Kidney (tissue), 14 donors: Measurements from ENCODE around the gene TMEM266. TPM values are rescaled to one million over a fixed set of nuclear protein-coding genes. Genes with fewer than 3 reads are reported as not detected.
A peak's percentile ranks its signal among the peaks of the same experiment; 100 is the strongest.

Source experiments
- DNase-seq, 5 donors: peaks; one replicate each; pipeline ENCODE4 v3.0.0-alpha.2; 2013 to 2020
- FAIRE-seq: peaks from 2 replicates; lab custom pipeline; 2012; peaks lifted over from hg19 to GRCh38; lab: Jason Lieb, UNC
- H3K27ac ChIP-seq, 2 donors: one replicate each; pipeline ENCODE4 v1.7.0; 2013; ENCODE audit warnings: low read depth in 2 of 2, low read length in 2 of 2, inconsistent platforms in 1 of 2
- H3K27me3 ChIP-seq: one replicate; pipeline ENCODE4 v1.7.1; 2013; ENCODE audit warnings: low read length, inconsistent platforms; ENCODE audit not compliant: control insufficient read depth, insufficient read depth
- H3K36me3 ChIP-seq, 3 donors: one replicate each; pipeline versions ENCODE4 v1.7.0 to v1.7.1; 2013; ENCODE audit warnings: low read length in 3 of 3, control low read depth in 1 of 3, inconsistent platforms in 1 of 3; ENCODE audit not compliant: insufficient read depth in 3 of 3, control insufficient read depth in 2 of 3
- H3K4me1 ChIP-seq, 3 donors: one replicate each; pipeline versions ENCODE4 v1.7.0 to v1.7.1; 2013; ENCODE audit warnings: low read length in 3 of 3, inconsistent platforms in 1 of 3, low read depth in 1 of 3; ENCODE audit not compliant: control insufficient read depth in 2 of 3, insufficient read depth in 2 of 3
- H3K4me3 ChIP-seq, 3 donors: one replicate each; pipeline versions ENCODE4 v1.7.0 to v1.8.1; 2013; ENCODE audit warnings: low read length in 3 of 3, control low read depth in 1 of 3, inconsistent platforms in 1 of 3
- H3K9ac ChIP-seq, 3 donors: one replicate each; pipeline versions ENCODE4 v1.7.0 to v1.7.1; 2013; ENCODE audit warnings: low read length in 3 of 3, control low read depth in 1 of 3, inconsistent platforms in 1 of 3
- H3K9me3 ChIP-seq, 3 donors: one replicate each; pipeline versions ENCODE4 v1.7.0 to v1.7.1; 2013; ENCODE audit warnings: low read length in 3 of 3, control low read depth in 1 of 3, inconsistent platforms in 1 of 3; ENCODE audit not compliant: control insufficient read depth in 2 of 3, insufficient read depth in 1 of 3
- intact Hi-C: fragments of 100-400 bp; cut with DNase I; formaldehyde crosslinking; loops from one replicate; pipeline ENCODE4 v1.11.1; 2022
- polyA plus RNA-seq: library from polyadenylated mRNA; stranded (reverse); fragments of 350-450 nt; fragmentation: Illumina TruSeq; extraction: RNeasy Lipid Tissue Mini Kit (QIAGEN cat#74804); gene quantifications from one replicate; pipeline ENCODE4 v1.2.3, GENCODE V29; 2014; ENCODE audit warnings: low read depth, low replicate concordance; ENCODE audit not compliant: insufficient read depth
- total RNA-seq: library from RNA; stranded (reverse); fragmentation: NEBNext Ultra II Directional; extraction: Animal tissue kit (Norgen Biotek cat#: 25700); gene quantifications from one replicate; pipeline ENCODE4 v1.2.1, GENCODE V29; 2021
- TF ChIP-seq, protein P1 (sequence below): IDR thresholded peaks from 3 replicates; pipeline ENCODE4 v1.5.1; 2012; ENCODE audit warnings: mild to moderate bottlenecking, moderate library complexity, borderline replicate concordance; ENCODE audit not compliant: insufficient read depth; ENCODE audit errors: extremely low read depth
- donor health status: control.
- donor health status: control.
- donor health status: control.
- donor health status: control.
- donor health status: control.
- donor health status: DM: yes; HTN: yes; CAD: no.
- donor health status: Normal renal cell carcinoma (clear cell type).

The TMEM266 gene
- total and polyA plus RNA-seq, 2 donors from 2014 or later: 0.72 to 3.1 TPM

DNA sequence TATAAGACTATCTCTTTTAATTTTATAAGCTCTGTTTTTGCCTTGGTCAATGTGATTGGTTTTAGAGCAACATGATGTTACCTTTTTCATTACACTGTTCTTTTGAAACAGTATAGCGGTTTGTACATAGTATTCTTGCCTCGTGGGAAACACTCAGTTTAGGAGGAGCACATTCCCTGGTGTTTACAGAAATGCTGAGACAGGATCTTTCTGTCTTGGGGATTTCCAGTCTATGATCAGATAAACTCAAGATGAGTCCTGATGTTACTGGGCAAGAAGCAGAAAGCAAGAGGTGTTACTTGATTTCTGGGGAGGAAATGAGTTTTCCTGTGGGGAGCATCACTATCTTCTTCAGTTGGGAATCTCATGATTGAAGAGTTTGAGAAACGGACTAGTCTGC lies 2.5 kb downstream of the TMEM266 start:
- DNase-seq: no peak
- intact Hi-C loops: no loop called here

DNA sequence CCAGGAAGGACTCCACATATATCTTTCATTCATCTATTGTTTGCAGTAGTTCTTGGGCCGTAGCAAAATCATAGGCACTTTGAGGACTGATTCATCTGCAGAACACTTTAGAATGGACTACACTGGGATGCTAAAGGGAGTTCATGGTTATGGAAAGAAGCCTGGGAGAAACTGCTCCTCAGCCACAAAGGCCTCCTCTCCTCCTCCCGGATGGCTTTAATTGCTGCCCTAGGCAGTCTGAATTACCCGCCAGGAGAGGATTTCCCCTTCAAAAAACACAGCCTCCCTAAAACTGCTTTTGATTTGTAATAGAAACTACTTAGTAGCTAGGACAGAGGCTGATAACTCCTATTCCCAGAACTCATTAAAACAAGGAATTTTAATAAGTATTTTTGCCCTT lies 4.6 kb downstream of the TMEM266 start:
- intact Hi-C loops: no loop called here
- TF ChIP-seq, protein P1, sequence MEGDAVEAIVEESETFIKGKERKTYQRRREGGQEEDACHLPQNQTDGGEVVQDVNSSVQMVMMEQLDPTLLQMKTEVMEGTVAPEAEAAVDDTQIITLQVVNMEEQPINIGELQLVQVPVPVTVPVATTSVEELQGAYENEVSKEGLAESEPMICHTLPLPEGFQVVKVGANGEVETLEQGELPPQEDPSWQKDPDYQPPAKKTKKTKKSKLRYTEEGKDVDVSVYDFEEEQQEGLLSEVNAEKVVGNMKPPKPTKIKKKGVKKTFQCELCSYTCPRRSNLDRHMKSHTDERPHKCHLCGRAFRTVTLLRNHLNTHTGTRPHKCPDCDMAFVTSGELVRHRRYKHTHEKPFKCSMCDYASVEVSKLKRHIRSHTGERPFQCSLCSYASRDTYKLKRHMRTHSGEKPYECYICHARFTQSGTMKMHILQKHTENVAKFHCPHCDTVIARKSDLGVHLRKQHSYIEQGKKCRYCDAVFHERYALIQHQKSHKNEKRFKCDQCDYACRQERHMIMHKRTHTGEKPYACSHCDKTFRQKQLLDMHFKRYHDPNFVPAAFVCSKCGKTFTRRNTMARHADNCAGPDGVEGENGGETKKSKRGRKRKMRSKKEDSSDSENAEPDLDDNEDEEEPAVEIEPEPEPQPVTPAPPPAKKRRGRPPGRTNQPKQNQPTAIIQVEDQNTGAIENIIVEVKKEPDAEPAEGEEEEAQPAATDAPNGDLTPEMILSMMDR: no peak
- H3K27ac ChIP-seq: no peak overlapping the region
- H3K4me1 ChIP-seq: peaks cover 0 to 3% (median 0%) of the 10 kb centered on the region in 3 donors
- no peaks in the 10 kb centered on the region for H3K27me3 ChIP-seq
- DNase-seq (peak in 2 of 5 donors; percentile 40 to 46), FAIRE-seq (no peak)
- no peak overlapping the region for H3K4me3 ChIP-seq
- H3K36me3 ChIP-seq: no peaks in the 10 kb centered on the region
- H3K9me3 ChIP-seq: no peaks in the 10 kb centered on the region
- H3K9ac ChIP-seq: no peak overlapping the region

More for the DNA sequence above, 2.5 kb downstream of the TMEM266 start:
- Histone ChIP-seq H3K4me1 (peaks cover 3 to 7% (median 4%) of the 10 kb centered on the region in 3 donors), H3K36me3 (no peaks in the 10 kb centered on the region), H3K27me3 (peaks cover 3% of the 10 kb centered on the region), H3K4me3 (no peak overlapping the region), H3K9ac (no peak overlapping the region), H3K27ac (no peak overlapping the region), H3K9me3 (no peaks in the 10 kb centered on the region)
- no peak for FAIRE-seq
- TF ChIP-seq, protein P1: no peak

DNA sequence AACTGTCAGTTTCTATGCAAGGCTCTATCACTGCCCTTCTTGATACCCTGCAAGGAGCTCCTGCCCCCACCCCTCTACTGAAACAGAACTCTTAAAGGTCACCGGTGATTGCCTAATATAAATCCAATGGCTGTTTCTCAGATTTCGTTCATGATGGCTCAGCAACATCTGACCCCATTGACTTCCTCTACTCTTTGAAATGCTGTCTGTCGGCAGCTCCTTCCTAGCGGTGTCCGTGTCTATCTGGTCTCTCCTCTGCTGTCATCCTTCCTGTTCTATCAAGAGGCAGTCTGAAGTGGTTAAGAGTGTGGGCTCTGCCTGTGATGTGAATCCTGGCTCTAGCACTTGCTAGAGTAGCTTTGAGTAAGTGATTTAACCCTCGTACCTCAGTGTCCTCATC lies 5.5 kb downstream of the TMEM266 start:
- Histone ChIP-seq H3K9me3 (no peaks in the 10 kb centered on the region), H3K27ac (no peak overlapping the region), H3K9ac (no peak overlapping the region), H3K36me3 (no peaks in the 10 kb centered on the region), H3K4me3 (no peak overlapping the region), H3K27me3 (no peaks in the 10 kb centered on the region), H3K4me1 (peaks cover 0 to 3% (median 0%) of the 10 kb centered on the region in 3 donors)
- DNase-seq: peak in 1 of 5 donors; percentile 16
- intact Hi-C loops: no loop called here
- TF ChIP-seq, protein P1: no peak
- no peak for FAIRE-seq

- Histone ChIP-seq H3K9ac (no peak overlapping the region), H3K27ac (no peak overlapping the region), H3K4me3 (no peak overlapping the region), H3K27me3 (no peaks in the 10 kb centered on the region), H3K36me3 (no peaks in the 10 kb centered on the region), H3K9me3 (no peaks in the 10 kb centered on the region), H3K4me1 (peaks cover 0 to 3% (median 0%) of the 10 kb centered on the region in 3 donors)
- intact Hi-C loops: no loop called here
- no peak for DNase-seq
- TF ChIP-seq, protein P1: no peak
- no peak for FAIRE-seq
Measured at GRCh38 chr15:76065793-76066192, 6.0 kb downstream of the TMEM266 start.
